Measurements from ENCODE around the gene KBTBD12.

DNA sequence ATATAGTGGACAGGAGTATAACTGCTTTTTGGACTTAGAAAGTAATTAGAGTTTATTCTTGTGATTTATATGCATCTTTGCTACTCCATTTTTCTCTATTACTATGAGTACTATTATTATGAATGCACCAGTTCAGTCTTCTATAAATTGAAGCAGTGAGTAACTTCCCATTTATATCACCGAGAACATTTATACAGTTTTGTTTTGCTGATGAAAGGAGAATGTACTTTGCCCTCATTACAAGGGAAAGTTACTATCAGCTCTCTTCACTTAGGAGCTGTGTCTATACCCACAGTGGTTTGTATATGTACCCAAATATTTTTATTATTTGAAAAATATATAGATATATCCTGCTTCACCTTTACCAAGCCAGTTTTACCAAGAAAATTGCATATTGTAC is 5.7 kb downstream of the KBTBD12 start:
- no peak for TF ChIP-seq EZH2 (IDR thresholded peaks at IDR 0.05; ENCODE audit: insufficient read depth, poor library complexity, severe bottlenecking)
- no peak for TF ChIP-seq EZH2phosphoT487 (IDR thresholded peaks at IDR 0.05; ENCODE audit: insufficient read depth, low read depth)

Measured in GM23248 (cell line).